HepG2 (cell line): Measurements from ENCODE around the gene PROSER1. TPM values are rescaled to one million over a fixed set of nuclear protein-coding genes. Genes with fewer than 3 reads are reported as not detected.
A peak's percentile ranks its signal among the peaks of the same experiment; 100 is the strongest.

ENCODE experiments used
- ARID4A ChIP-seq: sonication (generic); formaldehyde crosslinking; IDR thresholded peaks from 2 replicates; pipeline ENCODE4 v1.5.0; 2020; ENCODE audit warnings: mild to moderate bottlenecking, missing genetic modification reagents, borderline replicate concordance
- CAMTA2 ChIP-seq: sonication (generic); formaldehyde crosslinking; IDR thresholded peaks from 2 replicates; pipeline ENCODE4 v1.4.0; 2020; ENCODE audit warnings: mild to moderate bottlenecking, missing genetic modification reagents, borderline replicate concordance
- HNF4A ChIP-seq: sonication (generic); formaldehyde crosslinking; IDR thresholded peaks from 2 replicates; pipeline ENCODE4 v1.4.0; 2020; ENCODE audit warnings: missing genetic modification reagents
- IRF1 ChIP-seq: sonication (generic); formaldehyde crosslinking; IDR thresholded peaks from 2 replicates; pipeline ENCODE4 v1.4.0; 2020; ENCODE audit warnings: low read depth, mild to moderate bottlenecking, missing genetic modification reagents
- KDM5A ChIP-seq: fragments of 200-600 bp; sonication (generic); IDR thresholded peaks from 2 replicates; pipeline ENCODE4 v1.7.0; 2018; ENCODE audit warnings: antibody characterized with exemption, mild to moderate bottlenecking, low read length, borderline replicate concordance
- KLF12 ChIP-seq: sonication (generic); formaldehyde crosslinking; IDR thresholded peaks from 2 replicates; pipeline ENCODE4 v1.4.0; 2020; ENCODE audit warnings: missing genetic modification reagents, borderline replicate concordance
- NFKB2 ChIP-seq: sonication (generic); formaldehyde crosslinking; IDR thresholded peaks from 2 replicates; pipeline ENCODE4 v1.4.0; 2020; ENCODE audit warnings: missing genetic modification reagents, borderline replicate concordance
- POLR2A ChIP-seq, 2 experiments: IDR thresholded peaks; 2 replicates each; pipeline ENCODE4 v1.6.1; 2011; ENCODE audit warnings: low read depth in 2 of 2, low read length in 2 of 2, mild to moderate bottlenecking in 1 of 2, moderate library complexity in 1 of 2; ENCODE audit not compliant: insufficient read depth in 1 of 2
- SIX4 ChIP-seq: sonication (generic); formaldehyde crosslinking; IDR thresholded peaks from 2 replicates; pipeline ENCODE4 v1.4.0; 2020; ENCODE audit warnings: missing genetic modification reagents
- ZBTB39 ChIP-seq: sonication (generic); formaldehyde crosslinking; IDR thresholded peaks from 2 replicates; pipeline ENCODE4 v1.5.0; 2020; ENCODE audit warnings: missing genetic modification reagents
- ZFP90 ChIP-seq: sonication (generic); formaldehyde crosslinking; IDR thresholded peaks from 2 replicates; pipeline ENCODE4 v1.8.0; 2022; ENCODE audit warnings: missing genetic modification reagents, mild to moderate bottlenecking, inconsistent platforms, borderline replicate concordance
- ZNF451 ChIP-seq: sonication (generic); formaldehyde crosslinking; IDR thresholded peaks from 2 replicates; pipeline ENCODE4 v1.5.0; 2020; ENCODE audit warnings: mild to moderate bottlenecking, missing genetic modification reagents
- ZNF687 ChIP-seq: sonication (generic); formaldehyde crosslinking; IDR thresholded peaks from 2 replicates; pipeline ENCODE4 v1.5.1; 2020; ENCODE audit warnings: mild to moderate bottlenecking, missing genetic modification reagents, moderate library complexity
- ZNF724P ChIP-seq: sonication (generic); formaldehyde crosslinking; IDR thresholded peaks from 2 replicates; pipeline ENCODE4 v1.8.0; 2022; ENCODE audit warnings: missing genetic modification reagents, borderline replicate concordance
- ZNF891 ChIP-seq: sonication (generic); formaldehyde crosslinking; IDR thresholded peaks from 2 replicates; pipeline ENCODE4 v1.5.0; 2020; ENCODE audit warnings: mild to moderate bottlenecking, missing genetic modification reagents
- polyA plus RNA-seq, 8 experiments: library from polyadenylated mRNA; depleted of rRNA in 3 of 8; stranded (reverse) in 7 of 8; unstranded in 1 of 8; fragments of >200 nt; fragmentation: Illumina TruSeq in 4 of 8; extraction: Trizol in 4 of 8; gene quantifications; 2 replicates each; pipeline versions ENCODE4 v1.2.1 to v1.2.3, GENCODE V29; 2011 to 2016; ENCODE audit warnings: low read depth in 4 of 8, missing spikeins in 1 of 8, mixed read lengths in 1 of 8; ENCODE audit not compliant: insufficient read depth in 1 of 8
- total RNA-seq, 5 experiments: library from RNA; depleted of rRNA; stranded (reverse); fragments of >200 nt; fragmentation: Illumina TruSeq; extraction: Trizol; gene quantifications; 2 replicates each; pipeline ENCODE4 v1.2.3, GENCODE V29; 2016; ENCODE audit warnings: low read depth in 1 of 5

Gene PROSER1
- total and polyA plus RNA-seq, 2 of the 13 experiments (the other 11 are each of a cell fraction or from before 2014, with no cell fraction given): 11.4 to 17.2 TPM

- peak; percentile 85 for TF ChIP-seq NFKB2
- TF ChIP-seq ZNF891 (CRISPR knock-in tag): peak; percentile 53; the same call in 1 of the 2 replicates
- TF ChIP-seq KDM5A: peak; percentile 82; the same call in 1 of the 2 replicates
- TF ChIP-seq ZNF451 (CRISPR knock-in tag): 0 out of 2 replicates have a peak, but pooled peaks have one; percentile 1
- no peak for TF ChIP-seq ZBTB39 (CRISPR knock-in tag)
- 0 out of 2 replicates have a peak, but pooled peaks have one; percentile 15 for TF ChIP-seq SIX4 (CRISPR knock-in tag)
- TF ChIP-seq POLR2A (IDR thresholded peaks at IDR 0.05; ENCODE audit: insufficient read depth in 1 of 2, low read depth in 2 of 2, low read length in 2 of 2): peak; percentile 44 to 74; a peak in 3 of 4 replicates
- TF ChIP-seq IRF1: 0 out of 2 replicates have a peak, but pooled peaks have one; percentile 26
- TF ChIP-seq ZNF724P (CRISPR knock-in tag): no peak; the same call in 1 of the 2 replicates
- peak; percentile 81; the same call in 1 of the 2 replicates for TF ChIP-seq ARID4A
- peak; percentile 37; the same call in 1 of the 2 replicates for TF ChIP-seq CAMTA2
- TF ChIP-seq KLF12: peak; percentile 59; the same call in 1 of the 2 replicates
- peak; percentile 5; the same call in 1 of the 2 replicates for TF ChIP-seq HNF4A (CRISPR knock-in tag)
- peak; percentile 82; the same call in 1 of the 2 replicates for TF ChIP-seq ZFP90 (CRISPR knock-in tag)
- TF ChIP-seq ZNF687 (CRISPR knock-in tag): peak; percentile 95
Measured at GRCh38 chr13:39037880-39038568, at the start of gene PROSER1, which contains the start of gene NHLRC3 (continued).
